Suprapubic skin (tissue), 3 donors: ENCODE measurements around the gene ZNF629.

Experiments used
- CTCF ChIP-seq, 2 donors: fragments of 200-600 bp in 1 of 2; fragments of 450-650 bp in 1 of 2; sonication (generic) in 1 of 2; IDR thresholded peaks; one replicate each; pipeline ENCODE4 v1.5.1; 2016 to 2019; ENCODE audit warnings: antibody characterized with exemption in 2 of 2, mild to moderate bottlenecking in 1 of 2, moderate library complexity in 1 of 2
- EP300 ChIP-seq: sonication (generic); formaldehyde crosslinking; IDR thresholded peaks from one replicate; pipeline ENCODE4 v1.6.1; 2017; ENCODE audit warnings: antibody characterized with exemption
- POLR2A ChIP-seq, 2 donors: fragments of 450-650 bp; IDR thresholded peaks; one replicate each; pipeline ENCODE4 v1.6.1; 2017; ENCODE audit warnings: antibody characterized with exemption in 2 of 2, mild to moderate bottlenecking in 2 of 2, moderate library complexity in 2 of 2

- TF ChIP-seq EP300 (no peak), CTCF (IDR thresholded peaks at IDR 0.05) (no peak), POLR2A (IDR thresholded peaks at IDR 0.05) (no peak)
Measured at GRCh38 chr16:30805056-30805369, 18.0 kb upstream of the ZNF629 start.
